GM21619 (cell line): Measurements from ENCODE around the gene SPATA17.
"Not testable (repeated sequence)": the region's sequence is repeated elsewhere in the genome, so short reads cannot be mapped to it uniquely, and the experiment has no call there.

Experiments used
- ATAC-seq: cut with Tn5 transposase; IDR thresholded peaks from one replicate; pipeline ENCODE4 v1.9.1; 2021; ENCODE audit not compliant: unreplicated experiment

The SPATA17 gene, protein sequence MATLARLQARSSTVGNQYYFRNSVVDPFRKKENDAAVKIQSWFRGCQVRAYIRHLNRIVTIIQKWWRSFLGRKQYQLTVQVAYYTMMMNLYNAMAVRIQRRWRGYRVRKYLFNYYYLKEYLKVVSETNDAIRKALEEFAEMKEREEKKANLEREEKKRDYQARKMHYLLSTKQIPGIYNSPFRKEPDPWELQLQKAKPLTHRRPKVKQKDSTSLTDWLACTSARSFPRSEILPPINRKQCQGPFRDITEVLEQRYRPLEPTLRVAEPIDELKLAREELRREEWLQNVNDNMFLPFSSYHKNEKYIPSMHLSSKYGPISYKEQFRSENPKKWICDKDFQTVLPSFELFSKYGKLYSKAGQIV

DNA sequence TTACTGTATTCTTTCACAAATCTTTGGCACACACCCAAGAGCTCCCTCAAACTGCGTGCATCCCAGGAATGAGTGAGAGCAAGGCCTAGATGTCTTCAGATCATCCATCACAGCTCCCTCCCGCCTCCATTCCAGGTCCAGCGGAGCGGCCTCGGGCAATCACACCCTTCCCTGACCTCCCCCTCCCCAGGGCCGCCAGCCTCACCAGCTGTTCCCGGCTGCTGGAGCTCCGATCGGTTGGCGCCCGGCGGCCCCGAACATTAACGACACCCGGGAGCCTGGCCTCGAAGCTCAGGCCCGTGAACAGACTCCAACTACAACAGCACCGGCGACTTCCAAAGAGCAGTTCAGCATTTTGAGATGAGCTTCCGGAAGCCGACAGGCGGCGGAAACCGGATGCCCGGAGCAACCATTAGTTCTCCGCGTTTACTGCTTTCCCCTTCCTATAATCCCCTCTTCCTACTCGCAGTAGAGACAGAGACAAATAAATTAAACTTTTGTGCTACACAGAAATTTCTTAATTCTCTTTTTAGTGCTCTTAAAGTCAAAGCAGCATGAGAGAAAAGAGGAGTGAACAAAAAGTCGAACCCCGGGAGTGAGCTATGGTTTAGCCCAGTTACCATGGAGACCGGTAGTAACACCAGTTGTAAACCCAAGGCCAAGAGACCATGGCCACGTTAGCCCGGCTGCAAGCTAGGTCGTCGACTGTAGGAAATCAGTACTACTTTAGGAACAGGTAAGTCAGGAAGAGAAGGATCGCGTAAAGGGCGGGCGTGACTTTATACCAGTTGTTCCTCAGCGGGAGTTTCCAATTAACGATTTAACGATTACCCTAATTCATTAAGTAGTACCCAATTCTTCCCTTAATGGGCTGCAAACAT lies at the start of gene SPATA17, which contains the start of gene GPATCH2:
Gene SPATA17, plus strand, starts transcription at position 634 of the 881 bp plus-strand sequence. Its CDS starts 35 bp downstream, at position 669.
Gene GPATCH2, minus strand, starts transcription at position 380 of the 881 bp plus-strand sequence. Its CDS starts 119 bp downstream, at position 261.
- peak; percentile 95 for ATAC-seq

DNA sequence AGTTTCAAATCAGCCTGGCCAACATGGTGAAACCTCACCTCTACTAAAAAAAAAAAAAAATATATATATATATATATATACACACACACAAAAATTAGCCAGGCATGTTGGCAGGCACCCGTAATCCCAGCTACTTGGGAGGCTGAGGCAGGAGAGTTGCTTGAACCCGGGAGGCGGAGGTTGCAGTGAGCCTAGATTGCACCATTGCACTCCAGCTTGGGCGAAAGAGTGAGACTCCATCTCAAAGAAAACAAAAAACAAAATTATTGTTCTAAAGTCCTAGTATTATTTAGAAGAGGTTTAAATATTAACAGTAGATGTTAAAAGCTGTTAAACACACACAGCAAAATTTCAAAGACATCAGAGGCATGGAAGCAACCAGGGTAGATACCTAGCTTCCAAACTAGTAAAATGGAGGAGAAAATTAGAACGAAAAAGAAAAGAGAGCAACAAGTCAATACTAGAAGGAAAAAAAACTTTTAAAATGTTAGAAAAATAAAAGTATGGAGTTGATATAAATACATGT lies 46.8 kb upstream of the SPATA17 start:
- ATAC-seq = not testable (repeated sequence)

DNA sequence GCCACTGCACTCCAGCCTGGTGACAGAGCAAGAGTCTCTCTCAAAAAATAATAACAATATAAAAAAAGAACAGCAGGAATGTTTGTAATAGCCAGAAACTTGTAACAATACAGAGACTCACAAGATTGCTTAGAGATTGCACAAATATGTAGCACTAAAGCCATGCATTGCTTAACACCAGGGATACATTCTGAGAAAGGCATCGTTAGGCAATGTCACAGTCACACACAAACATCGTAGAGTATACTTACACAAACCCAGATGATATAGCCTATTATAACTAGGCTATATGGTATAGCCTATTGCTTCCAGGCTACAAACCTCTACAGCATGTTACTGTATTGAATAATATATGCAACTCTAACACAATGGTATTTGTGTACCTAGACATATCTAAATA lies 45.6 kb upstream of the SPATA17 start:
- ATAC-seq = no peak

DNA sequence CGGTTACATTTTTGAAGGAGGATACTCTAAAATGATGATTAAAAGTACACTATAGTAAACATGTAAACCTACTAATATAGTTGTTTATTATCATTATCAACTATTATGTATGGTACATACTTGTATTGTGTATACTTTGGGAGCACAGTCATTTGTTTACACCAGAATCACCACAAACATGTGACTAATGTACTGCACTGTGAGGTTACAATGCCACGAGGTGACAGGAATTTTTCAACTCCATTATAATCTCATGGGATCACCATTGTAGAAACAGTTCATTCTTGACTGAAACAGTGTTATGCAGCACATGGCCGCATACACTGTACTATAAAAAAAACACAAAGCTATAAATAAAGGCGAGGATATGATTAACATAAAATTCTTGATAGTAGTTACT lies 44.6 kb upstream of the SPATA17 start:
- no peak for ATAC-seq

DNA sequence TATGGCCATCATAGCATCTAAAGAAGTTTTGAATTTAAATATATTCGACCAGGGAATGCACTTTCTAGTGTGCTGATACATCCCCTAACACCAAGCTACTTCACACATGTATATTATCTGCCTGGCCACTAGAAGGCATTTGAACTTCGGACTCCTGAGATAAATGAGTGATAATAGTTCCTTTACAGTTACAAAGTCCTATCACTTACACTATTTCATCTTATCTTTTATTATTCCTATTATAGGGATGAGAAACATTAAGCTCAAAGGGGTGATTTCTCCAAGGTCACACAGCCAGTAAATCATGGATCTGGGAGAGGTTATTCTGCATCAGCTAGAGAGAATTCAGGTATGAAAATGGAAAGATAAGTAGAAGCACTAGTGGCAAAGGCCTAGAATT lies 40.5 kb upstream of the SPATA17 start:
- ATAC-seq = no peak

DNA sequence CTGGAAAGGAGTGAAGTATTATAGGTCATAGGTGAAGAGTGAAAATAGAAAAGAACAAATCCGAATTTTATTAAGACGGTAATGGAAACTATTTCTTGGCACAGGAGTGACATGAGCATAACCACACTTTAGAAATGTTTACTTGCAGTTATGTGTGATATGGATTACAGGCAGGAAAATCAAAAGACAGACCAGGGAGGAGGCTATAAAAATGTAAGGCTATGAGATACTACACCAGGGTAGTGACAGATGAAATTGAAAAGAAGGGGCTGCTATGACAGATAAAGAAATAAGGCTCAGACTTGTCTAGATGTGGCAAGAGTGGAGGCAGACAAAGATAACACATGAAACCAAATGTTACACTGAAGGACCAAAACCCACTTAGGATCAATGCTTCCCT lies 32.0 kb upstream of the SPATA17 start:
- ATAC-seq = no peak

DNA sequence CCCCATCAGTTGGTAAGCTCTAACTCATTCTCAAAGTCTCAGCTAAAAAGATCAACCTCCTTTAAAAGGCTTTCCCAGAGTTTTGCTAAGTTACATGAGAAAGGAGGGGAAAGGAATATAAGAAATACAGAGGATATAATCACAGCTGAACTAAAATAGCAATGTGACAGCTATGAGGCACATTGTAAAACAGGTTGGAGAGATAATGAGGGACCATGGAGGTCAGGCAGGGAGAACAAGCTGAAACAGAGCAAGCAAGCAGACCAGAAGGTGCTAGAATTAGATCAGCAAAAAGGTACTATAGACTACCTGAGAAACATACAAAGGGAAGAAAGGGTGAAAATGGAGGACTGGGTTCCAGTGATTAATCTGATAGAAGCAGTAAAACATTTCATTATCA lies 28.8 kb upstream of the SPATA17 start:
- no peak for ATAC-seq

DNA sequence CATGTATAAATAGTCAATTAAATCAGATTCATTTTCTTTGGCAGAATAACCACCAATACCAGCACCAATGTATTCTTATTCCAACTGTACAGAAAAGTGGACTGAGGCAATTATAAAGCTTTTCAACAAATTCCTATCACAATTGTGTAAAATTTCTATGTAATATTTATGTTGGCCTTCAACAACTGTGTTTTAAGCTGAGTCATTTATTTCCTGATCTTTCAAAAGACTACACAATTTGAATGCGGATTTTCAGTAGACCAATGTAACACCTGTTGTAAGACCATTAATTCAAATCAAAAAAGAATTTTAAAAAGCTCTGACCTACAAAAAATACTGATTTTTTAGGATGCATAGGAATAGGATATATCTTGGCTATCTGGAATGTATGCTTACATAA lies 25.8 kb upstream of the SPATA17 start:
- ATAC-seq = no peak

DNA sequence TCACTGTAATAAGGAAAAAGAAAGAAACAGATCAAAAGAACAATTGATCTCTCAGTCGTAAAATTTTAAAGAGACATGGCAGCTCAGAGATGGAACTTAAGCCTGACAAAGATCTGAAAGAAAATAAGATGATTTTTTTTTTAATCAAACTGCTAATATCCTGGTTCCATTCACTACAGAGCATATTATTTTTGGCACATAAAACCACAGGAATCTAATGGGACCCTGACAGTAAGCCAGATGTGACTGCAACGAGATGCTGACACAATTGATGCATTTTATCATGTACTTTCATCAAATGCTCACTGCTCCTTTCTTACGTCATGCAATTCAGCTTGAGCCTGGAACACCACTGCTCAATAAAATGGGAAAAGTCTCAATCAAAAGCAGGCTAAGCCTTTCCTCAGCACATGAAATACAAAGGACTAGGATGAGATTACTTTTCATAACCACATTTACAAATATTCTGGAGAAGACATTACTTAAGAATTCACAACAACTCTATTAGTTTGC lies 16.9 kb upstream of the SPATA17 start:
- ATAC-seq = no peak

DNA sequence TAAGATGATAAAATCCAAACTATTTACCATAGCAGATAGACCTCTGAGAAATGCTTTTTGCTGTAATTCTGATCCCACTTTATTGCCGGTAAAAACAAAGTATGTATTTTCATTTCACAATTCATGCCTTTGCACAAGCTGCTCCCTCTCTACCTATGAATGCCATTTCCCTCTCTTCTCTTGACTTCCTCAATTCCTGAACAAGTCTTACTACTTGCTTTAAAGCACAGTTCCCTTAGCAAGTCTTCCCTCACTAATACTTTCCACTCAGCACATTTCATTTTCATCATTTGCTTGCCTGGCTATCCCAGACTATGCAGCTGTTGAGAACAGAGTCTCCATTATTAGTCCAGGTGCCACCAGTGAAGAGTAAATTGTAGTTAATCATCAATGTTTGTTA lies 14.0 kb upstream of the SPATA17 start:
- ATAC-seq = no peak

DNA sequence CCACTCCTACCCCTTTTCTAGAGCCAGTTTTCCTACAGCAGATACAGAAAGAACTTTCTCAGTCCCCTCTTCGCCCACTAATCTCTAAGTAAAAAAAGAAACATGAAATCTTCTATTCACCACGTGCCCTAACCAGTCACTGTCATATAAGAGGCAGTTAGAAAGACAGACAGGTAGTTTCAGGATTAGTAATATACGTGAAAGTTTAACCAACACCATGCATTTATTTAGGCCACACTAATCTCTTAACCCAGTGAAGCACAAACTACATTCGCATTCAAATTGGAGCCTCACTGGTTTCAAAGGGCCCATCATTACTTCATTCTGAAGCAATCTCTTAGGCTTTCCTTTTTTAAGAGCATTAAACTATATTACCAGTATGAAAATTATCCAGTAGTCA lies 10.3 kb upstream of the SPATA17 start:
- peak; percentile 98 for ATAC-seq

DNA sequence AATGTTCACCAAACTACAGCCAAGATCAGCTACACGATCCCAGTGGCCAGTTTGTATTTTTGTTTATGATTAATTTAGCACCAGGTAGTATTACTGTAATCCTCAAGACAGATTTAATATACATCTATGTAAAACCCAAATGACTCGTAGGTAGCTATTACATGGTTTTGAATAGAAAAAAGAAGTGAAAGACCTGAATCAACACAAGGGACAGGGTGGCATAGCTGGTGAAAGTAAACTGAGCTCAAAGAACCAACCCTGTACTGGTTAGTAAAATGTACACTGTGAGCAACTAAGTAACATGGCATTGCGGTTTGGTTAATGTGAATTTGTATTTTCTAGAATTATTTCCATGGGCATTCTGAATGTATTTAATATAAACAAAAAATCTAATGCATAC lies 9.1 kb upstream of the SPATA17 start:
- ATAC-seq = peak; percentile 31

DNA sequence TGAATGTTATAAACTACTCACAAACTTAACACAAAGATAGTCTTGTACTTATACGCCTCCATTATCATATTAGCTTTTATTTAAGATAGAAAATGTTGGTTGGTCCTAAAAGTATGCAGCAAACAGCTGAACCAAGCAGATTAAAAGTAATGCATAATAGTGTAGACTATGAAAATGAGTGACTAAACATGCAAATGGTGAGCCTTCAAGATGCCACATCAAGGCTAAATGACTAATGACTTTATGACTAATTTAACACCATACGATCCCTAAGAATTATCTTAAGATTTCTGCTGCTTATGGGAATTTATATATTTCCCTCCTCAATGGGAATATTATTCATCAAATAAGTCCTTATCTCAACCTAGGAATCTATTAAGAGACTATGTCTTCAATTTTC lies 4.8 kb upstream of the SPATA17 start:
- no peak for ATAC-seq

DNA sequence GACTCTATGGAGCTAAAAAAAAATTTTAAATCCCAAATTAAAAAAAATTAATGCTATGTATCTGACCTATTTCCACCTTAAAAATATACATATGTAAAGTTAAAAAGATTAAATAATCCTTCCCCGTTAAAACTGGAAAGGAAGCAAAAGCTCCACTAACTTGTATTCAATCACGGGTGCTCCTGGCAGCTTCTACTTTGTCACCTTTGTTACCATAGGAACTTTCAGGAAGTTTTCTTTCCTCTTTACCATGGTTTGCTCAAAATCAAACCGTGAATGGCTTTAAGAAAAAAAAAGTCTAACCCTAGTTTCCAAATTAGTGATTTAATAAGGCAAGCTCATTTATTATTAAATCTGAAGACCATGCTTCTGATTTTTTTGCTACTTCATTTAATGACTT lies 3.7 kb upstream of the SPATA17 start:
- no peak for ATAC-seq

DNA sequence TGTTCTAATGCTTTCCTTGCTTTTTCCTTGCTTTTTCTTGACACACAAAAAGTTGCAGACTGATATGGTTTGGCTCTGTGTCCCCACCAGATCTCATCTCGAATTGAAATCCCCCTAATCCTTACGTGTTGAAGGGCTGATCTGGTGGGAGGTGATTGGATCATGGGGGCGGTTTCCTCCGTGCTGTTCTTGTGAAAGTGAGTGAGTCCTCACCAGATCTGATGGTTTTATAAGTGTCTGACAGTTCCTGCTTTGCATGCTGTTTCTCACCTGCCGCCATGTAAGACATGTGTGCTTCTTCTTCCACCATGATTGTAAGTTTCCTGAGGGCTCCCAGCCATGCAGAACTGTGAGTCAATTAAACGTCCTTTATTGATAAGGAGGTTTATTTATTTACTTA lies 11.3 kb downstream of the SPATA17 start:
- no peak for ATAC-seq

DNA sequence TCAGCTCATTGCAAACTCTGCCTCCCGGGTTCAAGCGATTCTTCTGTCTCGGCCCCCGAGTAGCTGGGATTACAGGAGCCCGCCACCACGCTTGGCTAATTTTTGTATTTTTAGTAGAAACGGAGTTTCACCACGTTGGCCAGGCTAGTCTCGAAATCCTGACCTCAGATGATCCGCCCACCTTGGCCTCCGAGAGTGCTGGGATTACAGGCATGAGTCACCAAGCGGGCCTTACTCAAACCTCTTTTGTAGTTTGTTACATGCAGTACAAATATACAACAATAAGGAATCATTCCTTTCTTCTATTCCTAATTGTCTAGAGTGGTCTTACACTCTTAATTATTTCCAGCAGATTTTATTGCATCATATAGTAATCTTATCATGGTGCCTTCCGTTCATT lies 16.6 kb downstream of the SPATA17 start:
- ATAC-seq = no peak

DNA sequence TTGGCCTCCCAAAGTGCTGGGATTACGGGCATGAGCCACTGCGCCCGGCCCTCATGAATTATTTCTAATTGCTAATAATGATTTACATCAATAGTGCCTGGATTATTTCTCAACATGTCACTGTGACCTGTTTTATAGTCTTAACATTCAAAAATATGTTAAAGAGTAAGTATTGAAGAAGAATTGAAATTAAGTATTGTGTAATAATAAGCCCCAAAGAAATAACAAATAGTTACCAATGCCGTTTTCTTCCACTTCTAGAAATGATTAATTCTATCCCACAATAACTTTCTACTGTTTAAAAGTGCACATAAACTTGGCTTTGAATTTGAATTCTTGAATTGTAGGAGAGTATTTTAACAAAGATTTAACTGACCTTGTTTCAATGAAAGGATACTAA lies 19.5 kb downstream of the SPATA17 start:
- no peak for ATAC-seq

DNA sequence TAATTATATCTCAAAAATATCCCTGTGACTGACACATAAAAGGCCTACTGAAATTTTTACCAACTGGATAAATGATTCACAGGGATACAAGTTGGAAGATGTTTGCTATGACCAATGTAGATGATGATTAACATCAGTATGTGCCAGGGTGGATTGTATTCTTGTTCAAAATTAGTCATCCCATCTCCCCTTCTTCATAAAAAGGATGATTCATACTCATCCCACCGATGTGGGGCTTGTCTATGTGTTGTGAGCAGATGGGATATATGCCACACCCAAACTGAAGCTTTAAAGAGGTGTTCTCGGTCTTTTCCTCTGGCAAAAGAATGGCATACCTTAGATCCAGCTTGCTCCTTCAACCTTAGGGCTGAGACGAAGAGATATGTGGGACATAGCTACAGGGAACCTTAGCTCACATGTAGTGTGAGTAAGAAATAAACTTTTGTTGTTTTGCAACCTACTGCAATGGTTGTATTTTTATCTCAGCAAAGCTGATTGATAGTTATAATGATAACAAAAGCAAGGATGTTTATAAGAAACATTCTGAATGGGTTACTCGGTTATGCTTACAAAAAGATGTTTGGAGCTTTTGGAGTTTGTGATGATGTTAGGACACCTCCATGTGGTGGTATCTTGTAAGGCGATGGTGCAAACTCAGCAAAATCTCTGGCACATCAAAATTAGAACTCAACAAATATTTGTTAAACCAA lies 29.4 kb downstream of the SPATA17 start:
- ATAC-seq = peak; percentile 60

DNA sequence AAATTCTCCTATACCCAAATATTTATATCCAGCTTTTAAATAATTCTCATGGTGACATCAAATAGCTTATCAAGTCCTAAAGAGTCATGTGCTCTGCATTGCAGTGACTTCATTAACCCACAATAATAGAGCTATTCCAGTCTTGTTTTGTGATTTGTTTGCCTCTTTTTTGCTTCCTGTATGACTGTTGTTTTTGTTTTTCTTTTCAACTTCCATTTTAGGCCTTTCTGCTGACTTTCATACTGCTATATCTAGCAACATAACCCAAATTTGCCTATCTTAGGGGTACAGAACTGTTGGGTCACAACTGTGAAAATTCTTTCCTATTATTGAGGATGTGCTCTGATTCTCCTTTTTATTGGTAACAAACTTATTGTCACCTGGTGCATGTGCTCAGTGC lies 30.3 kb downstream of the SPATA17 start:
- ATAC-seq = no peak

DNA sequence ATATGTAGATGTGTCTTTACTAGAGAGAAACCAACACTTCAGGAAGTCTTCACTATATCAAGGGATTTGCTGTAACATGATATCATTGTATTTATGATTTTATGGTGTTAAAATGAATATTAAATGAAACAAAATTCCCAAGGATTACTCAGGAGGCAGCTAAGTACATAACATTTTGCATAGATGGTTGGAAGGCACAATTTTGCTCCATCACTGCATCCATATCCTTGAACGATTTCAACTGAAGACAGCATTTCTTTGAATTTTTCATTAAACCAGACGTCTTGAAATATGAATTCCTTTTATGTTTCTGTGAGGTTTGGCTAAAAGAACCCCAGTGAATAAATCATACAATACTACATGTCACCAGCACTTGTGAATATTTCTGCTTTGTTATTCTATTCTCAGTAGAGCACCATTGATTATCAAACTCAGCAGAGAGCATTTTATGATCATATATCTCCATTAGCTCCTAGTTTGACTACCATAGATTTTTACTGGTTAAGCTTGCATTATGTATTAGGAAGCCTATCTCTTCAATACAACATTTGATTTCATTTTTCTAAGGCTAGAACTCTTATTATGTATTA lies 37.3 kb downstream of the SPATA17 start:
- ATAC-seq = no peak

DNA sequence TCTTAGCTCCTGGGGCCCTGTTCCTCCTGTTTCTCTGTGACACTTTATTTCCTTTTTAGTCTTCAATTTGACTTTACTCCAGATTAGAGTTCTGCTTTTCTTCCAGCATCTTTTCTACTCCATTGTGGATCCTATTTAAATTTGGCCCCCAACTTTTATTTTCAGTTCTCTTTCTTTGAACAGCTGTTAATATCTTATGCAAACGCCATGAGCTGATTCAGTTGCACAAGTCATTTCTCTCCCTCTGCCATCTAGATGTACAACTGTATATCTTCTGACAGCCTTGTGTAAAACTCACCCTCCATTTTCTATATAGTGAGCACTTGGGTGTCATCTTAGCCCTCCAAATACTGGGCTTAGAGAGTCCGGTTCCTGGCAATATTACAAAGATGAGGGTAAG lies 42.2 kb downstream of the SPATA17 start:
- ATAC-seq = peak; percentile 60
